ENCODE results near the gene GPSM3.
A peak's percentile ranks its signal among the peaks of the same experiment; 100 is the strongest.
"Not testable (repeated sequence)": the region's sequence is repeated elsewhere in the genome, so short reads cannot be mapped to it uniquely, and the experiment has no call there.

GPSM3 gene

GRCh38 chr6:32187009-32187709 is 5.3 kb downstream of the GPSM3 start:
- DNase-seq (ENCODE audit: low read depth), result no peak

- DNase-seq (ENCODE audit: low read depth), result not testable (repeated sequence)
Measured at GRCh38 chr6:32186151-32186840, 6.1 kb downstream of the GPSM3 start.

GRCh38 chr6:32185681-32186131 is 6.7 kb downstream of the GPSM3 start:
- peak; percentile 55 for DNase-seq (ENCODE audit: low read depth)

- no peak for DNase-seq (ENCODE audit: low read depth)
Measured at GRCh38 chr6:32184084-32184640, 8.3 kb downstream of the GPSM3 start, which contains the start of gene AGER. AGER (minus strand) TSS chr6:32184253; CDS start chr6:32184222, 31 bp downstream.

- no peak for DNase-seq (ENCODE audit: low read depth)
Measured at GRCh38 chr6:32183483-32184083, 8.9 kb downstream of the GPSM3 start.

GRCh38 chr6:32183030-32183429 is 9.4 kb downstream of the GPSM3 start:
- DNase-seq (ENCODE audit: low read depth), result no peak

- DNase-seq (ENCODE audit: low read depth), result no peak
Measured at GRCh38 chr6:32182555-32182981, 9.9 kb downstream of the GPSM3 start.

GRCh38 chr6:32181915-32182529 is 10.4 kb downstream of the GPSM3 start:
- DNase-seq (ENCODE audit: low read depth), result no peak

- no peak for DNase-seq (ENCODE audit: low read depth)
Measured at GRCh38 chr6:32181148-32181702, 11.2 kb downstream of the GPSM3 start.

GRCh38 chr6:32179766-32180405 is 12.6 kb downstream of the GPSM3 start:
- no peak for DNase-seq (ENCODE audit: low read depth)

- no peak for DNase-seq (ENCODE audit: low read depth)
Measured at GRCh38 chr6:32178547-32179440, 13.6 kb downstream of the GPSM3 start.

- peak; percentile 86 for DNase-seq (ENCODE audit: low read depth)
Measured at GRCh38 chr6:32177788-32178546, 14.5 kb downstream of the GPSM3 start, which contains the start of gene RNF5. RNF5 (plus strand) TSS chr6:32178405; CDS start chr6:32178512, 107 bp downstream.

GRCh38 chr6:32177183-32177787 is 15.2 kb downstream of the GPSM3 start:
- no peak for DNase-seq (ENCODE audit: low read depth)

GRCh38 chr6:32176476-32177182 is 15.8 kb downstream of the GPSM3 start:
- DNase-seq (ENCODE audit: low read depth), result no peak

GRCh38 chr6:32175711-32176475 is 16.6 kb downstream of the GPSM3 start, which contains the start of gene AGPAT1:
AGPAT1 (minus strand) TSS chr6:32176084; CDS start chr6:32171496, 4,588 bp downstream.
- peak; percentile 93 for DNase-seq (ENCODE audit: low read depth)

- DNase-seq (ENCODE audit: low read depth), result no peak
Measured at GRCh38 chr6:32175322-32175710, 17.1 kb downstream of the GPSM3 start.

GRCh38 chr6:32174416-32174815 is 18.0 kb downstream of the GPSM3 start:
- DNase-seq (ENCODE audit: low read depth), result no peak
